CD4-positive, alpha-beta T cell treated with Interleukin-2 at 100 ng/mL for 4 hours (primary cell): Measurements from ENCODE around the gene HLA-DQA1.
"Not testable (repeated sequence)": the region's sequence is repeated elsewhere in the genome, so short reads cannot be mapped to it uniquely, and the experiment has no call there.

Source experiments
- DNase-seq: peaks from one replicate; pipeline ENCODE4 v3.0.0-alpha.2; 2020; ENCODE audit warnings: low spot score

The HLA-DQA1 gene

GRCh38 chr6:32622545-32623401, 14.4 kb upstream of the HLA-DQA1 start:
- peak; percentile 81 for DNase-seq

- DNase-seq, result no peak
Observed at GRCh38 chr6:32623693-32624092, 13.5 kb upstream of the HLA-DQA1 start.

- no peak for DNase-seq
Observed at GRCh38 chr6:32624565-32624964, 12.6 kb upstream of the HLA-DQA1 start.

DNA sequence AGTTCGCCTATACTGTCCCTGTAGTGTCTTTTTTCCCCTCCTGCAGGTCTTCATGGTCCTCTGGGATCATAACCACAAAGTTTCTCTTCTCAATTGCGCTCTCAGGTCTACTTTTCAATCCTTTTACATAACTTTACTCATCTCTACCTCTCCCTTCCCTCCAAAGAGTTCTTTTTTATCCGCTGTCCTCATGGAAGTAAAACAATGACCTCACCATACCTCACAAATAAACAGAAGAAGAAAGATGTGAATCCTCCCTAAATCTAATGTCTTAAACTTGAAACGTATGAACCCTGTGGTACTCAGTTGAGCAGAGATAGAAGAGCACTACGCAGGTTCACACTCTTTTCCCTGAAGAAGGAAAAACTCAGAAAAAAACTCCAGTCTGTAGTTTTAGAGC, 12.1 kb upstream of the HLA-DQA1 start:
- DNase-seq, result no peak

DNA sequence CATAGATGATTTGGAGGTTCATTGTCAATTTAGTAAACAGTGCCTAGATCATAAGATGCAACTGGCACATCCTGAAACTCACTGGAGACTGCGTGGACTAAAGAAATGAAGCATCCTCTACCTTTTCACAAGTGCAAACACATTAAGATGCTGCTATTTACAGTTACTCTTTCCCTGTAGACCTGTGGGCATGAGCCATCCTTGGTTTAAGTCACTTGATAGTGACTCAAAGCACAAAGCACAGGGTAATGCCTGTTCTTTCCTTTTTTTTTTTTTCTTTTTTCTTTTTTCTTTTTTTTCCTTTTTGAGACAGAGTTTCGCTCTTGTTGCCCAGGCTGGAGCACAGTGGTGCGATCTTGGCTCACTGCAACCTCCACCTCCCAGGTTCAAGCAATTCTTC, 10.0 kb upstream of the HLA-DQA1 start:
- no peak for DNase-seq

GRCh38 chr6:32627831-32628230, 9.4 kb upstream of the HLA-DQA1 start:
- peak; percentile 29 for DNase-seq

- DNase-seq, result not testable (repeated sequence)
Observed at GRCh38 chr6:32629793-32630192, 7.4 kb upstream of the HLA-DQA1 start.

DNA sequence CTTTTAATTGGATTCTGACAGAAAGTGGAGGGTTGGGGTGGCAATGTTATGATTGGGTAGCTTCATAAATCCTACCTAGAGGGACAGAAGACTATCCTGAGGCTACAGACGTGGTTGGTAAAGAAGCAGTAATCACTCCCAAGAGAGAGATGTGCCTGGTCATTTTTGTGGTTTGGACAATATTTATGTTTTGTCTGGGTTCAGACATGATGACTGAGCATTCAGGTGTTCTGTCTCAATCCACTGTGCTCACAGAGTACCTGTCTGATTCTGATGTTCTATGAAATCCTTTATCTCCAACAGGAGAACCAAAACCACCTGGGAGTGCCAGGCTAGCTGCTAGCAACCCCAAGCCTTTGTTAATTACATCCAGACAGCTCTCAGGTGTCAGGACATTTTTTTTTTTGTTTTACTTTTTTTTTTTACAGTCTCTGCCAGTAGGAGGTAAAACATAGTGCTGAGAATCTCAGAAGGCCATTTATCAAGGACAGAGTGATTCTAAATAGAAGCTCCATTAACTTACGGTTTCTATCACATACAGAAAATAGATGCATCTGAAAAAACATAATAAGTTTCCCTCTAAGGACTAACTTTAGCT, 1.6 kb upstream of the HLA-DQA1 start:
- DNase-seq, result no peak

DNA sequence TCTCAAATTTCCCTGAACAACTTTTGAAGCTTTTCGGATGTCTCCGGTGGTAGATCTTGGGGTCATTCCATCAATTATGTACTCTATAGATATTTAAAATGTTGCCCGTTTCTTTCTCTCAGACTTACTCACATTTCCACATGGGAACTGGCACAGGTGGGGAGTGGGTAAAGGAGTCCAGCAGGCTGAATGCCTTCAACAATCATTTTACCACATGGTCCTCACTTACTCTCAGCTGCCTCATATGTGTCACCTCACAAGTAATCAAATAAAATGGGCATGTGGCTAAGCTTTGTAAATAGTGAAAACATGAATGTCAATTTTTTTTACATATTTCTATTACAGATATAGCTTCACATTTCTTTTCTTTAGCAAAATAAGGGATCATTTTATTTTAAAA, 677 bp downstream of the HLA-DQA1 start:
- no peak for DNase-seq

DNA sequence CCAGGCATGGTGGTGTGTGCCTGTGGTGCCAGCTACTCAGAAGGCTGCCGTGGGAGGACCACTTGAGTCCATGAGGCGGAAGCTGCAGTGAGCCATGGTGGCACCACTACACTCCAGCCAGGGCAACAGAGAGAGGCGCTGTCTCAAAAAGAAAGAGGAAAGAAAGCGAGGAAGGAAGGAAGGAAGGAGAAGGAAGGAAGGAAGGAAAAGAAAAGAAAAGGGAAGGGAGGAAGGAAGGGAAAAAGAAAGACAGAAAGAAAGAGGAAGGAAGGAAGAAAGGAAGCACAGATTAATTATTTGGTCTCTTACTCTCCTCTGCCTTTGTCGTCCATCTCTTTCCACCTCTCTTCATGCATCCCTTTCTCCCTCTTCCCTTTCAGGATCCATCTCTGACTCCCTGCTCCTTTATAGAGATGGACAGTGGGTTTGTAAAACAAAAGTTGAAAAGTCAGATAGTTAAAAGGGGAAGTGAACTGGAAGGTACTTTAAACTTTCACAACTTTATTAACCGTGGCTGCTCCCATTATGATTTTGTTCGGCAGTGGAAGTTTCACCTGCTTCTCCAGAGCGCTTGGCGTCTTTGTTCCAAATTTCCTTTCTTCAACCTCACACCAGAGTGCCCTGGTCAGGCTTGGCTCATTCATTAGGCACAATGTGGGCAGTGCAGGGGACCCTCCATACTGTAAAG, 1.5 kb downstream of the HLA-DQA1 start:
- DNase-seq, result no peak

- DNase-seq, result no peak
Observed at GRCh38 chr6:32639440-32640394, 2.5 kb downstream of the HLA-DQA1 start.

- no peak for DNase-seq
Observed at GRCh38 chr6:32641122-32641521, 3.9 kb downstream of the HLA-DQA1 start.

- DNase-seq, result not testable (repeated sequence)
Observed at GRCh38 chr6:32641785-32642719, 4.8 kb downstream of the HLA-DQA1 start.

DNA sequence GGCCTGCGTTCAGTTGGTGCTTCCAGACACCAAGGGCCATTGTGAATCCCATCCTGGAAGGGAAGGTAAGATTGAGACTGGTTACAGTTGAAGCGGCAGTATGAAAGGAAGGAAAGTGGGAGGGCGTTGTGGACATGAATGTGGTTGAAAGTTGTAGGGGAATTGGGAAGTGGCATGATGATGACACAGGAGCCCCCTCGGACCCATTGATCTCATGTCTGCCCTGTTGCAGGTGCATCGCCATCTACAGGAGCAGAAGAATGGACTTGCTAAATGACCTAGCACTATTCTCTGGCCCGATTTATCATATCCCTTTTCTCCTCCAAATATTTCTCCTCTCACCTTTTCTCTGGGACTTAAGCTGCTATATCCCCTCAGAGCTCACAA, 5.5 kb downstream of the HLA-DQA1 start:
- DNase-seq, result no peak

GRCh38 chr6:32643904-32644303, 6.7 kb downstream of the HLA-DQA1 start:
- DNase-seq, result no peak

DNA sequence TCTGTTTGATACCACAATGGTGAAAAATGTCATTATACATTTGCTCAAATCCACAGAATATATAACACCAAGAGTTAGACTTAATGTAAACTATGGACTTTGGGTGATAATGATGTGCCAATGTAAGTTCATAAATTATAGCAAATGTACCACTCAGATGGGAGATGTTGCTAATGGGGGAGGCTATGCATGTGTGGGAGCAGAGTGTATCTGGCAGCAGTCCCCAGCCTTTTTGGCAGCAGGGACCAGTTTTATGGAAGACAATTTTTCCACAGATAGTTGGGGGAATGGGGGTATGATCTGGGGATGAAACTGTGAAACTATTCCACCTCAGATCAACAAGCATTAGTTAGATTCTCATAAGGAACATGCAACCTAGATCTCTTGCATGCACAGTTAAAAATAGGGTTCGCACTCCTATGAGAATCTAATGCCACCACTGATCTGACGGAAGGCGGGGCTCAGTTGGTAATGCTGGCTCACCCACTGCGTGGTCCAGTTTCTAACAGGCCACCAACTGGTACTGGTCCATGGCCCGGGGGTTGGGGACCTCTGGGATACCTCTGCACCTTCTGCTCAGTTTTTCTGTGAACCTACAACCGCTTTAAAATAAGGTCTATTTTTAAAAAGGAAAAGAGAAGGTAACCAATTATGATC, 8.0 kb downstream of the HLA-DQA1 start:
- DNase-seq, result no peak

DNA sequence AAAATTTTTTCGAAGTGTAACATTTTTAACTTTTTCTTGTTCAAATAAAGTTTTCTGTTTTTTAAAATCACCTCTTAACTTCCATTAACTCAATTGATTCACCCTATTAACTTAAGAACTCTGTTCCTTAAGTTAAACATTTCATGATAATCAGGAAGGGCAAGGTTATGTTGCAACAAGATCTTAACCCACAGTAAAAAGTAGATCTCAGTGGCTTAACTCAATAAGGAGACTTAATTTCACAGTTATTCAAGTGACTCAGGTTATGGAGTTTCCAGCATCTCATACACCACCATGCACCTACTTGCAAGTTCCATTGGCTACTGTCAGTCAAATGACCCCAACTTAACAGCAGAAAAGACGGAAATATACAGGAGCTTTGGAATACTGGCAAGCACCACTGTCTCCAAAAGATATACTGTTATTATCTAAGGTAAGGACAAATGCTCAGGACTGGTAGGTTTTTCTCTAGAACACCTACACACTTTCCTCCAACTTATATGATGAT, 18.1 kb downstream of the HLA-DQA1 start:
- no peak for DNase-seq

GRCh38 chr6:32657329-32657728, 20.1 kb downstream of the HLA-DQA1 start:
- not testable (repeated sequence) for DNase-seq

DNA sequence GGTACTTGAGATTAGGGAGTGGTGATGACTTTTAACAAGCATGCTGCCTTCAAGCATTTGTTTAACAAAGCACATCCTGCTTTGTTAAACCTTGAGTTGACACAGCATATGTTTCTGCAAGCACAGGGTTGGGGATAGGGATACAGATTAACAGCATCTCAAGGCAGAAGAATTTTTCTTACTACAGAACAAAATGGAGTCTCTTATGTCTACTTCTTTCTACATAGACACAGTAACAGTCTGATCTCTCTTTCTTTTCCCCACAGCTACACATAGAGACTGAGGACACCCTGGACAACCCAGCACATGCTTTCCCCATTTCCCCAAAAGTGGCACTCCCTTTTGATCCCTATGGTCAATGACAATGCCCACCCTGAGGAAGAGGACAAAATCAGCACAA, 20.6 kb downstream of the HLA-DQA1 start:
- DNase-seq, result not testable (repeated sequence)
